Measurements from ENCODE around the gene GPR68. TPM values are rescaled to one million over a fixed set of nuclear protein-coding genes. Genes with fewer than 3 reads are reported as not detected.
"Not testable (repeated sequence)": the region's sequence is repeated elsewhere in the genome, so short reads cannot be mapped to it uniquely, and the experiment has no call there.

GPR68 gene
- total RNA-seq, 5 donors from 2014 or later (not counting 1 experiment from before 2014, with no cell fraction given): 3.0 to 16.4 (median 10.0) TPM

DNA sequence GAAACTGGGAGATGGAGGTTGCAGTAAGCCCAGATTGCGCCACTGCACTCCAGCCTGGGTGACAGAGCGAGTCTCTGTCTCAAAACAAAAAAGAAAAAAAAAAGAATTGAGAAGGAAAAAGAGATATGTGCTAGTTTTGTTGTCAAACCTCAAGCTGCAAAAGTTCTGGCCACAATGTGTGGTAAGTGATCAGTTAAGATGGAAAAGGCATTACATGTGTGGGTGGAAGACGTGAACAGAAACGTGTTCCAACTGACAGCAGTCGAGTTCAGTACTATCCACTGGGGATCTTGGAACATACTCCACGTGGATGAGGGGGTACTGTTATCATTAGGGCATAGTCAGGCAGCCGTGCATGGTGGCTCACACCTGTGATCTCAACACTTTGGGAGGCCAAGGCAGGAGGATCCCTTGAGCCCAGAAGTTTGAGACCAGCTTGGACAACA, 17.3 kb downstream of the GPR68 start:
- Mint-ChIP-seq H3K27ac (peak overlapping the region; percentile 86 to 95), H3K4me3 (peak overlapping the region in 1 of 3 donors; percentile 75), H3K27me3 (no peaks in the 10 kb centered on the region), H3K36me3 (peaks cover 35% of the 10 kb centered on the region), H3K9me3 (peaks cover 0 to 9% (median 0%) of the 10 kb centered on the region in 3 donors), H3K4me1 (peaks cover 91 to 98% (median 95%) of the 10 kb centered on the region in 3 donors)
- Histone ChIP-seq H3K4me1 (ENCODE audit: control insufficient read depth in 1 of 2, extremely low read depth in 1 of 2, insufficient read depth in 2 of 2, low read length in 2 of 2) (peaks cover 52 to 92% of the 10 kb centered on the region in 2 experiments), H3K27me3 (replicated peaks in 1 of 2; ENCODE audit: control insufficient read depth in 2 of 2, extremely low read depth in 1 of 2, insufficient read depth in 2 of 2, low read length in 1 of 2) (no peaks in the 10 kb centered on the region), H3K4me3 (ENCODE audit: control insufficient read depth in 1 of 2, extremely low read depth in 1 of 2, low read length in 1 of 2) (no peak overlapping the region), H3K36me3 (ENCODE audit: control insufficient read depth in 2 of 2, extremely low read depth in 1 of 2, insufficient read depth in 1 of 2, low read length in 1 of 2) (peaks cover 0 to 5% of the 10 kb centered on the region in 2 donors), H3K9me3 (no peaks in the 10 kb centered on the region), H3K27ac (ENCODE audit: low read length) (peak overlapping the region; percentile 89)
- POLR2A ChIA-PET: interaction anchor here in 1 of 2 donors (0.9 to 2.3 kb wide), 2 partner anchors 17 to 22 kb away, joined by 4 to 7 read pairs; partner anchors contain the start of gene GPR68
- 20% methylated on average over 7 of the region's 7 CpGs for WGBS (ENCODE audit: insufficient coverage)
- no peak for ATAC-seq (replicated peaks in 1 of 4)
- CTCF ChIA-PET: interaction anchor here in 1 of 2 donors (0.5 to 2.0 kb wide), 4 partner anchors 16 to 1271 kb away, joined by 4 to 7 read pairs (median 6); partner anchors contain the start of gene GPR68
- peak in 3 of 35 experiments; percentile 32 to 63 (median 33) for DNase-seq

GRCh38 chr14:91226360-91226759, 18.1 kb downstream of the GPR68 start:
- DNase-seq: peak in 1 of 35 experiments; percentile 27
- not testable (repeated sequence) for ATAC-seq (replicated peaks in 1 of 4); H3K27me3 ChIP-seq (replicated peaks in 1 of 2; ENCODE audit: control insufficient read depth in 2 of 2, extremely low read depth in 1 of 2, insufficient read depth in 2 of 2, low read length in 1 of 2); H3K9me3 ChIP-seq; H3K36me3 ChIP-seq (ENCODE audit: control insufficient read depth in 2 of 2, extremely low read depth in 1 of 2, insufficient read depth in 1 of 2, low read length in 1 of 2); H3K9me3 Mint-ChIP-seq; H3K27me3 Mint-ChIP-seq; H3K4me3 ChIP-seq (ENCODE audit: control insufficient read depth in 1 of 2, extremely low read depth in 1 of 2, low read length in 1 of 2)
- Mint-ChIP-seq H3K4me3 (peak overlapping the region in 1 of 3 donors; percentile 75), H3K27ac (peak overlapping the region; percentile 86 to 95), H3K36me3 (peaks cover 37% of the 10 kb centered on the region), H3K4me1 (peaks cover 91 to 97% (median 93%) of the 10 kb centered on the region in 3 donors)
- ChIA-PET CTCF (interaction anchor here in 1 of 2 donors (1.2 to 2.0 kb wide), 2 partner anchors 19 to 61 kb away, joined by 6 to 7 read pairs; partner anchors contain the start of gene GPR68), POLR2A (interaction anchor here in 1 of 2 donors (0.6 to 2.3 kb wide), 3 partner anchors 18 to 233 kb away, joined by 4 to 7 read pairs (median 6); partner anchors contain the start of gene GPR68)
- no CpG with 5 or more reads among the region's 4 CpGs for WGBS (ENCODE audit: insufficient coverage)
- Histone ChIP-seq H3K4me1 (ENCODE audit: control insufficient read depth in 1 of 2, extremely low read depth in 1 of 2, insufficient read depth in 2 of 2, low read length in 2 of 2) (peaks cover 43 to 87% of the 10 kb centered on the region in 2 experiments), H3K27ac (ENCODE audit: low read length) (peak overlapping the region; percentile 89)

- Mint-ChIP-seq H3K27me3 (no peaks in the 10 kb centered on the region), H3K4me3 (peak overlapping the region in 1 of 3 donors; percentile 75), H3K4me1 (peaks cover 90 to 94% (median 91%) of the 10 kb centered on the region in 3 donors), H3K9me3 (peaks cover 0 to 5% (median 0%) of the 10 kb centered on the region in 3 donors), H3K27ac (peak overlapping the region; percentile 86 to 95), H3K36me3 (peaks cover 42% of the 10 kb centered on the region)
- WGBS (ENCODE audit: insufficient coverage): 76% methylated on average over 4 of the region's 7 CpGs
- Histone ChIP-seq H3K9me3 (no peaks in the 10 kb centered on the region), H3K4me3 (ENCODE audit: control insufficient read depth in 1 of 2, extremely low read depth in 1 of 2, low read length in 1 of 2) (no peak overlapping the region), H3K27me3 (replicated peaks in 1 of 2; ENCODE audit: control insufficient read depth in 2 of 2, extremely low read depth in 1 of 2, insufficient read depth in 2 of 2, low read length in 1 of 2) (no peaks in the 10 kb centered on the region), H3K4me1 (ENCODE audit: control insufficient read depth in 1 of 2, extremely low read depth in 1 of 2, insufficient read depth in 2 of 2, low read length in 2 of 2) (peaks cover 30 to 82% of the 10 kb centered on the region in 2 experiments), H3K36me3 (ENCODE audit: control insufficient read depth in 2 of 2, extremely low read depth in 1 of 2, insufficient read depth in 1 of 2, low read length in 1 of 2) (peaks cover 5 to 15% of the 10 kb centered on the region in 2 donors), H3K27ac (ENCODE audit: low read length) (peak overlapping the region; percentile 39)
- ChIA-PET CTCF (interaction anchor here in 1 of 2 donors (0.6 kb wide), 1 partner anchor 63 kb away, joined by 12 read pairs; no protein-coding TSS in a partner anchor), POLR2A (no interaction called here)
- ATAC-seq (replicated peaks in 1 of 4) (no peak), DNase-seq (no peak)
These were observed 19.5 kb downstream of the GPR68 start for GRCh38 chr14:91225025-91225424.

DNA sequence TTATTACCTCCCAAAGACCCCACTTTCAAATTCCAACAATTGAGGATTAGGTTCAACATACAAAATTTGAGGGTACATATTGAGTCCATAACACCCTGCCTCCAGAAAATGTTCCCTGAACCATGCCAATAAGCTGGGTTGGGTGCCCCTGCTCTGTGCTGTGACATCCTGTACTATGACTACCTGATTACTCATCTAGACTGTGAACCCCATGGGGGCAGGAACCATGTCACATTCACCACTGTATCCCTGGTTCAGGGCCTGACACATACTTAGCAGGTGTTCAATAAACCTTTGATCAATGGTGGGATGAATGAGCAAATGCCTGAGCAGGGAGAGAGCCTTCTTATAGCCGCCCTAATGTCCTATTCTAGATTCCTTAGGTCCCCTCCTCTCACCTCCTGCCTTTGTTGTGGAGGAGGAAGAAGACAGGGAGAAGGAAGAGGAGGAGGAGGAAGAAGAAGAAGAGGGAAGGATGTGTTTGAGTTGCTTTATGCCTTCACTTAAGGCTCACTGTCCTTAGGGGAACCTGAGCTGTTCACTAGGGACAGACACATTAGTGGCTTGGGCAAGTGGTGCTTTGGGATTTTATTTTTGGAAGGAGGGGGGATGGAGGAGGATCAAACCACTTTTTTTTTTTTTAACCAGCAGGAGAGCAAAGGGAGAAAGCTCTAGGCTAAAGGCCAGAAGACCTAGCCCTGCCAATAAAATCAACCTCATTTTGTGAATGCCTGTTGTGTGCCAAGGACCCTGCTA, 21.3 kb downstream of the GPR68 start:
- peaks cover 13 to 64% of the 10 kb centered on the region in 2 experiments for H3K4me1 ChIP-seq (ENCODE audit: control insufficient read depth in 1 of 2, extremely low read depth in 1 of 2, insufficient read depth in 2 of 2, low read length in 2 of 2)
- Mint-ChIP-seq H3K9me3 (peaks cover 0 to 5% (median 0%) of the 10 kb centered on the region in 3 donors), H3K36me3 (peaks cover 50% of the 10 kb centered on the region), H3K4me3 (no peak overlapping the region), H3K27me3 (no peaks in the 10 kb centered on the region), H3K4me1 (peaks cover 74 to 83% (median 77%) of the 10 kb centered on the region in 3 donors), H3K27ac (peak overlapping the region; percentile 34 to 76)
- peaks cover 5 to 15% of the 10 kb centered on the region in 2 donors for H3K36me3 ChIP-seq (ENCODE audit: control insufficient read depth in 2 of 2, extremely low read depth in 1 of 2, insufficient read depth in 1 of 2, low read length in 1 of 2)
- DNase-seq (no peak), ATAC-seq (replicated peaks in 1 of 4) (peak in 2 of 4 experiments; percentile 37 to 39)
- H3K4me3 ChIP-seq (ENCODE audit: control insufficient read depth in 1 of 2, extremely low read depth in 1 of 2, low read length in 1 of 2): no peak overlapping the region
- ChIA-PET CTCF (interaction anchor here in 1 of 2 donors (0.6 kb wide), 1 partner anchor 311 kb away, joined by 6 read pairs; no protein-coding TSS in a partner anchor), POLR2A (no interaction called here)
- H3K27ac ChIP-seq (ENCODE audit: low read length): peak overlapping the region; percentile 16
- no peaks in the 10 kb centered on the region for H3K9me3 ChIP-seq
- H3K27me3 ChIP-seq (replicated peaks in 1 of 2; ENCODE audit: control insufficient read depth in 2 of 2, extremely low read depth in 1 of 2, insufficient read depth in 2 of 2, low read length in 1 of 2): no peaks in the 10 kb centered on the region
- no CpG with 5 or more reads among the region's 1 CpG for WGBS (ENCODE audit: insufficient coverage)

- H3K4me1 Mint-ChIP-seq: peaks cover 55 to 64% (median 57%) of the 10 kb centered on the region in 3 donors
- H3K27me3 ChIP-seq (replicated peaks in 1 of 2; ENCODE audit: control insufficient read depth in 2 of 2, extremely low read depth in 1 of 2, insufficient read depth in 2 of 2, low read length in 1 of 2): no peaks in the 10 kb centered on the region
- no peak overlapping the region for H3K4me3 ChIP-seq (ENCODE audit: control insufficient read depth in 1 of 2, extremely low read depth in 1 of 2, low read length in 1 of 2)
- ChIA-PET POLR2A (no interaction called here), CTCF (no interaction called here)
- H3K27ac ChIP-seq (ENCODE audit: low read length): no peak overlapping the region
- H3K4me1 ChIP-seq (ENCODE audit: control insufficient read depth in 1 of 2, extremely low read depth in 1 of 2, insufficient read depth in 2 of 2, low read length in 2 of 2): peaks cover 2 to 45% of the 10 kb centered on the region in 2 experiments
- H3K9me3 Mint-ChIP-seq: peaks cover 0 to 5% (median 0%) of the 10 kb centered on the region in 3 donors
- no peak overlapping the region for H3K4me3 Mint-ChIP-seq
- H3K9me3 ChIP-seq: no peaks in the 10 kb centered on the region
- WGBS (ENCODE audit: insufficient coverage): 100% methylated on average over 1 of the region's 1 CpG
- DNase-seq (no peak), ATAC-seq (replicated peaks in 1 of 4) (no peak)
- peak overlapping the region in 1 of 2 donors; percentile 1 for H3K27ac Mint-ChIP-seq
- H3K36me3 ChIP-seq (ENCODE audit: control insufficient read depth in 2 of 2, extremely low read depth in 1 of 2, insufficient read depth in 1 of 2, low read length in 1 of 2): peaks cover 12 to 28% of the 10 kb centered on the region in 2 donors
- H3K27me3 Mint-ChIP-seq: no peaks in the 10 kb centered on the region
- peaks cover 65% of the 10 kb centered on the region for H3K36me3 Mint-ChIP-seq
These were observed 23.2 kb downstream of the GPR68 start for GRCh38 chr14:91221270-91221669.

DNA sequence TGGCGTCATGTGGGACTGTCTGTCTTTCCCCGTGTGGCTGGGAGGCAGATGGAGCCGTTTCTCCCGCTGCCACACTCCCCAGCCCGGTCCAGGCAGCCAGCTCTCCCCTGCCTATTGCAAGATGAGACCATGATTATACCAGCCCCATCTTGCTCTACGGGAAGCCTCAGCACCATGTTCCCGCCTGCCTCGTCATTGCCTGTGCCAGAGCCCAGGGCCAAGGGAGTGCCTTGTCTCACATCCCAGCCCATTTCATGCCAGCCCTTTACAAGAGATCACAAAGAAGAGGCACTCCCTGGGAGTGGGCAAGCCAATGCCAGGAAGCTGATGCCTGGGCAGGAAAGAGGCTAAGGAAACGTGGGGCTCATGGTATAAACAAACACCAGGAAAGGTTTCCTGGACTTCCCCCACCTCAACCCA, 23.9 kb downstream of the GPR68 start:
- Mint-ChIP-seq H3K4me3 (no peak overlapping the region), H3K27me3 (no peaks in the 10 kb centered on the region), H3K9me3 (peaks cover 0 to 5% (median 0%) of the 10 kb centered on the region in 3 donors), H3K27ac (peak overlapping the region; percentile 16 to 48), H3K36me3 (peaks cover 72% of the 10 kb centered on the region), H3K4me1 (peaks cover 48 to 59% (median 51%) of the 10 kb centered on the region in 3 donors)
- 92% methylated on average over 8 of the region's 9 CpGs for WGBS (ENCODE audit: insufficient coverage)
- ChIA-PET POLR2A (no interaction called here), CTCF (no interaction called here)
- DNase-seq: no peak
- Histone ChIP-seq H3K9me3 (no peaks in the 10 kb centered on the region), H3K36me3 (ENCODE audit: control insufficient read depth in 2 of 2, extremely low read depth in 1 of 2, insufficient read depth in 1 of 2, low read length in 1 of 2) (peaks cover 14 to 33% of the 10 kb centered on the region in 2 donors), H3K27me3 (replicated peaks in 1 of 2; ENCODE audit: control insufficient read depth in 2 of 2, extremely low read depth in 1 of 2, insufficient read depth in 2 of 2, low read length in 1 of 2) (no peaks in the 10 kb centered on the region), H3K27ac (ENCODE audit: low read length) (no peak overlapping the region), H3K4me1 (ENCODE audit: control insufficient read depth in 1 of 2, extremely low read depth in 1 of 2, insufficient read depth in 2 of 2, low read length in 2 of 2) (peaks cover 2 to 41% of the 10 kb centered on the region in 2 experiments), H3K4me3 (ENCODE audit: control insufficient read depth in 1 of 2, extremely low read depth in 1 of 2, low read length in 1 of 2) (no peak overlapping the region)
- ATAC-seq (replicated peaks in 1 of 4): no peak

Measured in T-cell (primary cell).